Measurements from ENCODE around the gene PSMA4.
A peak's percentile ranks its signal among the peaks of the same experiment; 100 is the strongest.
"Not testable (repeated sequence)": the region's sequence is repeated elsewhere in the genome, so short reads cannot be mapped to it uniquely, and the experiment has no call there.

The PSMA4 gene

DNA sequence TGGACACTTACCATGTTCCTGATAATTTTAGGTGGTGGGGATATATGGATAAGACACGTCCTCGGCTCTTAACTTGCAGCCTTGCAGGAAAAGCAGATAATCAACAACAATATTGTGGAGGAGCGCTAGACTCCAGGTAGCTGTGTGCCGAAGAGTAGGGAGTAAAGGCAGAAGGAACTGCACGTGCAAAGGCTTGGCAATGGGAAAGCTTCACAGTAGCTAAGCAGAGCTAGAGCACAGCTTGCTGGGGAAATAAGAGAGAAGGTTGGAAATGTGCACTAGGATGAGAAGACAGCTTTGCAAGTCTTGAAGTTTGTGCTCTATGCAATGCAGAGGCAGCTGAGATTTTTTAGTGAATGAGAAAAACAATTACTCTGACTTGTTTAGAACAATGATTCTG is 12.4 kb downstream of the PSMA4 start:
- DNase-seq: no peak

DNA sequence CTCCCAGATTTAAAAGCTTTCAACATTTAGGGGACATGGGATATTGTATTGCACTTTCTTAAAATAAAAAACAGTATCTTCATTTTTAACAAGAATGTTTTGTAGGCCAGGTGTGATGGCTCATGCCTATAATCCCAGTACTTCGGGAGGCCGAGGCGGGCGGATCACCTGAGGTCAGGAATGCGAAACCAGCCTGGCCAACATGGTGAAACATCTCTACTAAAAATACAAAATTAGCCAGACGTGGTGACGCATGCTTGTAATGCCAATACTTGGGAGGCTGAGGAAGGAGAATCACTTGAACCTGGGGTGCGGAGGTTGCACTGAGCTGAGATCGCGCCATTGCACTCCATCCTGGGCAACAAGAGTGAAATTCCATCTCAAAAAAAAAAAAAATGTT is 20.0 kb downstream of the PSMA4 start:
- not testable (repeated sequence) for DNase-seq

DNA sequence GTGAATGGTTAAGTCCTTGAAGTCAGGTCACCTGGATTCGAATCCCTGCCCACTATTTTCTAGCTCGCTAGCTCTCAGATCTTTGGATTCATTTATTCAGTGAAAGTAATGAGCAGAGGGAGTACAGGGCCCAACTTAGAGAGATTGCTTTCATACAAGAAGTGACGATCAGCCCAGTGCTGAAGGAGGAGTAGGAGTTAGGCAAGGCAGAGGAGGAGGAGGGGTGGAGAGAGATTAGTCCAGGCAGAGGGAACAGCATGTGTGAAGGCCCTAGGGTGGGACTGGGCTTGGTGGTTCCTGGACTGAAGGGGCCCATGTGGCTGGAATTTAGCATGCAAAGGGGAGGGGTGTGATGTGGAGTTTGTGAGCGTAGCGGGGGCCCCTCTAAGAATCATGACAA is 21.2 kb downstream of the PSMA4 start:
- no peak for DNase-seq

DNA sequence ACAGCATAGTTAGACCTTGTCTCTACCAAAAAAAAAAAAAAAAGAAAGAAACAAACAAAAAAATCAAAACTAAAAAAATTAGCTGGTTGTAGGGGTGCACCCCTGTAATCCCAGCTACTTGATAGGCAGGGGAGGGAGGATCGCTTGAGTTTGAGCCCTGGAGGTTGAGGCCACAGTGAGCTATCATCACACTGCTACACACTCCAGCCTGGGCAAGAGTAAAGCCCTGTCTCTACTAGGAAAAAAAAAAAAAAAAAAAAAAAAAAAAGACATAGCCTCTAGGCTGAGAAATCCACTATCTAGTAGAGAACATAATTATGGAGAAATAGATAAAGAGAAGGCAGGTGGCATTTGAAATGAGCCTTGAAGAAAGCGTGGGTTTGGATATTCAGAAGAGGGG is 22.8 kb downstream of the PSMA4 start:
- no peak for DNase-seq

DNA sequence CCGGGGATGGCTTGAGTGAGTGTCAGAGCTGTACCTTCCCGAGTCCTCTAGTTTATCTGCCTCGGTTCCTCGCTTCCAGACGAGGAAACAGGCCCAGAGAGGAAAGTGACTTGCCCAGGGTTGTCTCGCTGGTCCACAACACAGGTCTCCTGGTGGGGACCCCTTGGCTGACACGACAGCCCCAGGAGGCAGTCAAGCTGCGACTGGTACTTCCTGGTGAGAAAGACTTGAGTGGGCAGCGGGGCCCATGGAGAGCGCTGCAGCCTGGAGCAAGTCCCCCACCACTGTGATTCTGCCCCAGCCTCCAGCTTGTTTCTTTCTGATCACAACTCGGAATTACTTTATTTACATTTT is 24.5 kb downstream of the PSMA4 start:
- DNase-seq: no peak

DNA sequence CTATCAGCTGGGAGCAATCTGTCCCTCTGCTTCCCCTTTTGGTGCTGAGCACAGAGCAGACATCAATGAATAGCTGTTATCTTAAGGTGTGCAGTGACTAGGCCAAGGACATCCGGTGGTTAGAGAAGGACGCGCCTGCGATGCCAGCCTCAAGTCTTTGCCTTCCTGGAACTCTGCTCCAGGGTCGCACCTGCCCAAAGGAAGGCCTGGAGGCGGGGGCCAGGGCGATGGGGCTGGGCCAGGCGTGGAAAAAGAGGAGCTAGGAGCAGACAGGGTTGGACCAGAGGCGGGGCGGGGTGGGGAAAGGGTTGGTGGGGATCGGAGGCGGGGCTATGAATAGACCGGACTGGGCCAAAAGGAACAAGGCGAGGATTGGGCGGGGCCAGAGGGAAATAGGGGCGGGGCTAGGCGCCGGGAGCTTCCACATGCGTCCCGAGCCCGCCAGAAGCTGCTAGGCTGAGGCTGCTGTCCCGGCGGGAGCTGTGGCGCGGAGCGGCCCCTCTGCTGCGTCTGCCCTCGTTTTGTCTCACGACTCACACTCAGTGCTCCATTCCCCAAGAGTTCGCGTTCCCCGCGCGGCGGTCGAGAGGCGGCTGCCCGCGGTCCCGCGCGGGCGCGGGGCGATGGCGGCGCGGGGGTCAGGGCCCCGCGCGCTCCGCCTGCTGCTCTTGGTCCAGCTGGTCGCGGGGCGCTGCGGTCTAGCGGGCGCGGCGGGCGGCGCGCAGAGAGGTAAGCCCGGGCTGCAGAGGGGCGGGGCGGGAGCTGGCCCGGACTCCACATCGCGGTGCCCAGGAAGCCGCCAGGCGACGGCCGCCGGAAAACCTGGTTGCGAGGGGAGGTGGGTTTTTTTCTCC is 25.1 kb downstream of the PSMA4 start, which contains the start of gene CHRNA5:
TSS of gene CHRNA5 (plus strand) at position 424 of the 854 bp plus-strand sequence. CDS start at position 624, 200 bp downstream.
- DNase-seq: peak; percentile 77

DNA sequence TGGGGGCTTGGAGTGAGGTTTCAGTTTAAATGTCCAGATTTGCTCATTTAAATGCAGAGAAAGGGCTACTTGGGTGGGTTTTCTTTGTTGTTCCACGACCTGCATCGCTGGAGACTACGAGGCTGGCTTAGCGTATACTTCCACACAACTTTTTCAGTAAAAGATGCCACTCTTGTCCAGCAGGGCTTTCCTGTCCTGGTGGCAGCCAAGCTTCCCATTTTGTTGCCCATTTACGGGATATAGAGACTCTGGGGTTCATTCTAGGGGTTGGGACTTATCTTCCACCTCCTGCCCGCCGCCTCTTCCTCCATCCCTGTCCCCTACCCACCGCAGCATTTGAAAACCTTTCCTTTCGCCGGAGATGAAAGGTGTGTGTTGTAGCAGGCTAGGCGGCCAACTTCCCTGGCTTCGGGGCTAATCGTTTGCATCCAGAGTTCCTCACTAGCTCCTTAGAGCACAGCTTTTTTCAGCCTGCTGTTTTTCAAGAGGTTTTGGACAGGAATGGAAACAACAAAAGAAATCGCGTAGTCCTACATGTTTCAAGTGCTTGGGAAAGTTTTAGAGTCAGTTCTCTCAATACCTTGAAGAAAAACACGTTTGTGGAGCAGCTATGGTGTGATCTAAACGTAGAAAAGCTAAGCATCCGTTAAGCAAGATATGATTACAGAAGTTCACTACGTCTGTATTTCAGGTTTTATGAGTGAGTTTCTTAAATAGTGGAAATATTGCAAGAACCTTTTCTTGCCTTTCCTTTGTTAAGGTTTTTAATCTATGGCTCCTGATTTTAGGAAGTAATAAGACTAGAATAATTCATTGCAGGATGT is 25.9 kb downstream of the PSMA4 start:
- DNase-seq: no peak

DNA sequence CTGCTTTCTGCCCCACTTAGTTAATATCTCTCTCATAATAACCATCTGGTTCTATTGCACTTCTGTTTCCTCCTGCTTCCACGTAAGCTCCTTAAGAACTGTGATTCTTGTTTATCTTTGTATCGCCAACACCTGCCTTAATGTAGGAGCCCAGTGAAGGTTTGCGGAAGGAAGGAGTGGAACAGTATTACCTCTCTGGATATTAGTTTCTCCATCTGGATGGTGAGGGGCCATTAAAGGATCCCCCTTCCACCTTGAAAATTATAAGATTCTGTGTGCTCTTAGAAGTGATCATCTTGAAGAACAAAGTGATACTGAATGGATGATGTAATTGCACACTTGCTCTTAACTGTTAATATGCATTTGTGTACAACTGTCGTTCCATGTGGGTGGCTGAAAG is 27.3 kb downstream of the PSMA4 start:
- DNase-seq: no peak

DNA sequence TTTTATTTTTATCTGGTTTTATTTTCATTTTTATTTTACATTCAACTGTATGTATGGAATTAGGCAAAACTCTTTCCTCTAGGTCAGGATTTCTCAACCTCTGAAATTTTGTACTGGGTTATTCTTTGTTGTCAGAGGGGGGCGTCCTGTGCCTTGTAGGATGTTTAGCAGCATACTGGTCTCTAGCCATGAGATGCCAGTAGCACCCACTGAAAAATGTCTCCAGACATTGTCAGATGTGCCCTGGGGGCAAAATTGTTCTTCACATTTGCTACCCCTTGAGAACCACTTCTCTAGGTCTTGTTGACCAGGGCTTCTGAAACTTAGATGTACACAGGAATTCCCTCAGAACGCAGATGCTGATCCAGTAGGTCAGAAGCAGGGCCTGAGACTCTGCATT is 30.5 kb downstream of the PSMA4 start:
- DNase-seq: no peak

DNA sequence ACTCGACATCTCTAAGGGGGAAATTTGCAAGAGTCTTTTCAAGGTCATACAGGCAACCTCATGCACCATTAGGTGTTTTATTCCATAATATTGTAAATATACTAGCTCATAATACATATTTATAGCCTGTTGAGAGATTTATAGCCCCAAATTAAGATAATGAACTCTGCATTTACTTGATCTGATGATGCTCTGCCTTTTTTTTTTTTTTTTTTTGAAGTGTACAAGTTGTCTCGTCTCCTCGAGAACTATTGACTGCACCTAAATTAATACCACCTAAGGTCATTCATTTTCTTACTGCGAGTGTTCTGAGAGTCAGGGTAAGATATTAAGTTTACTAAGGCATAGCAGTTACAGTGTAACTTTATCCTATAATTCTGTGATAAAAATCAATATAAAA is 31.1 kb downstream of the PSMA4 start:
- DNase-seq: no peak

DNA sequence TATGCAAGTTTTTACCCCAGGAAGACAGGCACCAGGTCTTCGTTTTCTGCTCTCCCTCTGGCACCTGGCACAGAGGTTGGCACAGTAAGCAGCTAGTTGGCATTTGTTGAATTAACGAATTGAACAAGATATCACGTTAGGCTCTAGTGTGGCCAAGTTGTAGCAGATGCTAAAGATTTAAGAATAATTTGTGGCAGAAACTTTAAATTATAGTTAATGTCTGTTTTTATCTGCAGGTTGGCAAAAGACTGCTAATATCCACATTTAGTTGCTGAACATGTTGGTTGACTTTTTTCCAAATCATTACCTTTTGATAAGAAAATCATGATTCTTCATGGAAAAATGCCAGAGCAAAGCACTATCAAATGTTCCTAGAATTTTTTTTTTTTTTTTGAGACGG is 33.2 kb downstream of the PSMA4 start:
- no peak for DNase-seq

DNA sequence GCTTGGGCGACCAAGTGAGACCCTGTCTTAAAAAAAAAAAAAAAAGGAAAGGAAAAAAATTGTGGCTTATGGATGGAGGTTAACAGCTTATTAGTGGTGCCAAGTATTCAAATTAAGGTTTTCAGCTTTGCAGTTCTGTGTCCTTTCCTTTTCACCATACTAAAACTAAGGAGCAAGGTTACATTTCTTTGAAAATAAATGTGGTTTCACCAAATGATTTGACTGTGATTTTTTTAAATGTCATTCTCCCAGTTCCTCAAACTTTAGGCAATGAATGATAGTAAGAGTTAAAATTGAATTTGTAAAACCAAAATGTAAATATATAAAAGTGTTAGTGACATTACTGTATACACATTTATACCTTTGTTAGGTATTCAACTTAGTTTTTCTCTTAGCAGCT is 34.7 kb downstream of the PSMA4 start:
- no peak for DNase-seq

DNA sequence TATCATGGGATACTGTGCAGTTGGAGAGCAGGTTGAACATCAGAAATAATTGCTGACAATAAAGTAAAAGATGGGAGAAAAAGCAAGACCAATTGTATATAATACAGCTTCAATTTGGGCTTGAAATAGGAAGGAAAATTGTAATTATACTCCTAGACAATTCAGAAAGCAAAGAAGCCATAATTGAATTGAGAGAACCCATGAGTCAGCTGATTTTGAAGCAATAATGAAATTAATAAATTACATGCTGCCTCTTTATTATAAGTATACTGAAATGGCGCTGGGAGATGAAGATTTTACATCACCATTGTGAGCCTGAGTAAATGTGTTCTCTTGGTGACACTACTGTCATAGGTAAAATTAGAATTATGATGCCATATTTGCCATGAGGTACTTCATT is 57.3 kb downstream of the PSMA4 start:
- DNase-seq: no peak

DNA sequence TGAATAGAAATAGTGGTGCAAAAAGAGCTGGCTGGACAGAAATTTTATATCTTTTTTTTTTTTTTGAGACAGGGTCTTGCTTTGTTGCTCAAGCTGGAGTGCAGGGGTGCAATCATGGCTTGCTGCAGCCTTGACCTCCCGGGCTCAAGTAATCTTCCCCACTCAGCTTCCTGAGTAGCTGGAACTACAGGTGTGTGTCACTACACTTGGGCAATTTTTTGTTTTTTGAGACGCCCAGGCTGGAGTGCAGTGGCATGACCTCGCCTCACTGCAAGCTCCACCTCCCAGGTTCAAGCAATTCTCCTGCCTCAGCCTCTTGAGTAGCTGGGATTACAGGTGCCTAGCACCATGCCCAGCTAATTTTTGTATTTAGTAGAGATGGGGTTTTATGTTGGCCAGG is 58.1 kb downstream of the PSMA4 start:
- no peak for DNase-seq

DNA sequence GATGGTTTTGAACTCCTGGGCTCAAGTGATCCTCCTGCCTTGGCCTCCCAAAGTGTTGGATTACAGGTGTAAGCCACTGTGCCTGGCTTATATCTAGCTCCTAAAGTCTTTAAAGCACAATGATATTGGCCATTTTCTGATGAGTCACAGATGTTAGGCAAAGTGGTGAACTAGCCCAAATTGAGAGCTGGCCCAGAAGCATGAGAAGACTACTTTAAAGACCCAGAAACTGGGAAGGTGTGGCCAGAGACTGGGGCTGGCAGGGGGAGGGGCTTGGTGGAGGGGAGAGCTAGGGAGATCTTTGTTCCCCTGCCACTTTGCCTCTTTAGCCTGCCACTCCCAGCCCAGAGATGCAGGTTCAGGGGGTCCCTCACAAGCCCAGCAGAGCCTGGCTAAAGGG is 58.9 kb downstream of the PSMA4 start:
- DNase-seq: no peak
